NB4 (cell line): ENCODE results near the gene MRRF.

Source experiments
- POLR2A ChIP-seq: IDR thresholded peaks from 2 replicates; pipeline ENCODE4 v1.6.1; 2011; ENCODE audit warnings: mild to moderate bottlenecking; ENCODE audit not compliant: insufficient read length; ENCODE audit errors: extremely low read depth
- TF ChIP-seq, protein P1 (sequence below): IDR thresholded peaks from one replicate; pipeline ENCODE4 v1.5.1; 2012; ENCODE audit warnings: low read depth, low read length
- TF ChIP-seq, protein P2 (sequence below): IDR thresholded peaks from 2 replicates; pipeline ENCODE4 v1.6.1; 2011; ENCODE audit warnings: low read depth, low read length

- TF ChIP-seq, protein P1, sequence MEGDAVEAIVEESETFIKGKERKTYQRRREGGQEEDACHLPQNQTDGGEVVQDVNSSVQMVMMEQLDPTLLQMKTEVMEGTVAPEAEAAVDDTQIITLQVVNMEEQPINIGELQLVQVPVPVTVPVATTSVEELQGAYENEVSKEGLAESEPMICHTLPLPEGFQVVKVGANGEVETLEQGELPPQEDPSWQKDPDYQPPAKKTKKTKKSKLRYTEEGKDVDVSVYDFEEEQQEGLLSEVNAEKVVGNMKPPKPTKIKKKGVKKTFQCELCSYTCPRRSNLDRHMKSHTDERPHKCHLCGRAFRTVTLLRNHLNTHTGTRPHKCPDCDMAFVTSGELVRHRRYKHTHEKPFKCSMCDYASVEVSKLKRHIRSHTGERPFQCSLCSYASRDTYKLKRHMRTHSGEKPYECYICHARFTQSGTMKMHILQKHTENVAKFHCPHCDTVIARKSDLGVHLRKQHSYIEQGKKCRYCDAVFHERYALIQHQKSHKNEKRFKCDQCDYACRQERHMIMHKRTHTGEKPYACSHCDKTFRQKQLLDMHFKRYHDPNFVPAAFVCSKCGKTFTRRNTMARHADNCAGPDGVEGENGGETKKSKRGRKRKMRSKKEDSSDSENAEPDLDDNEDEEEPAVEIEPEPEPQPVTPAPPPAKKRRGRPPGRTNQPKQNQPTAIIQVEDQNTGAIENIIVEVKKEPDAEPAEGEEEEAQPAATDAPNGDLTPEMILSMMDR, result no peak
- TF ChIP-seq POLR2A, result no peak
- TF ChIP-seq, protein P2, sequence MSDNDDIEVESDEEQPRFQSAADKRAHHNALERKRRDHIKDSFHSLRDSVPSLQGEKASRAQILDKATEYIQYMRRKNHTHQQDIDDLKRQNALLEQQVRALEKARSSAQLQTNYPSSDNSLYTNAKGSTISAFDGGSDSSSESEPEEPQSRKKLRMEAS, result no peak
Observed at GRCh38 chr9:122333169-122333808, 68.6 kb downstream of the MRRF start.
